Stimulated activated CD4-positive, alpha-beta T cell treated with anti-CD3 and anti-CD28 coated beads, Interleukin-15, amount 100 ng/mL, for 48 hours (primary cell): ENCODE data around the gene CACNA1H.
"Not testable (repeated sequence)": the region's sequence is repeated elsewhere in the genome, so short reads cannot be mapped to it uniquely, and the experiment has no call there.

Source experiments
- DNase-seq, 2 donors: peaks; one replicate each; pipeline ENCODE4 v3.0.0-alpha.2; 2020; ENCODE audit warnings: low read depth in 2 of 2

The CACNA1H gene

DNA sequence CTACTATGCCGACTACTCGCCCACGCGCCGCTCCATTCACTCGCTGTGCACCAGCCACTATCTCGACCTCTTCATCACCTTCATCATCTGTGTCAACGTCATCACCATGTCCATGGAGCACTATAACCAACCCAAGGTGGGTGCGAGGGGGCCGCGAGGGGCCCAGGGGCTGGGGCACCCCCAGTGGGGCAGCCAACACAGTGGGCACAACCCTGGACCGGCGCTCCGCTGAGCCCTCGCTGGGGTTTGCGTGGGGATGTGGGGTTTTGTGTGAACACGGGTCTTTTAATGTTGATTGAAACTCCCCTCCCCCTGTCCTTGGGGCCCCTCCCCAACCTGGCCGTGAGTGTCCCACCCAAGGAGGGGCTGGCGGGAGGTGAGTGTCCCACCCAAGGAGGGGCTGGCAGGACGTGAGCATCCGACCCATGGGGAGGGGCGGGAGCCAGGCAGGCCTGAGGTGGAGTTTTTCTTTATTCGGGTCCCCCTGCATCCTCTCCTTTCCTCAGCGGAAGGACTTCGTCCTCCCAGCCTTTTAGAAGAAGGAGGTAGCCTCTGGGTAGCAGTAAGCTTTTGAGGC lies 61.0 kb downstream of the CACNA1H start:
- no peak for DNase-seq

- no peak for DNase-seq
These were observed 61.8 kb downstream of the CACNA1H start for GRCh38 chr16:1214719-1215118.

GRCh38 chr16:1215574-1216295 lies 62.8 kb downstream of the CACNA1H start:
- no peak for DNase-seq

- no peak for DNase-seq
These were observed 63.4 kb downstream of the CACNA1H start for GRCh38 chr16:1216296-1216619.

- no peak for DNase-seq
These were observed 63.9 kb downstream of the CACNA1H start for GRCh38 chr16:1216681-1217400.

DNA sequence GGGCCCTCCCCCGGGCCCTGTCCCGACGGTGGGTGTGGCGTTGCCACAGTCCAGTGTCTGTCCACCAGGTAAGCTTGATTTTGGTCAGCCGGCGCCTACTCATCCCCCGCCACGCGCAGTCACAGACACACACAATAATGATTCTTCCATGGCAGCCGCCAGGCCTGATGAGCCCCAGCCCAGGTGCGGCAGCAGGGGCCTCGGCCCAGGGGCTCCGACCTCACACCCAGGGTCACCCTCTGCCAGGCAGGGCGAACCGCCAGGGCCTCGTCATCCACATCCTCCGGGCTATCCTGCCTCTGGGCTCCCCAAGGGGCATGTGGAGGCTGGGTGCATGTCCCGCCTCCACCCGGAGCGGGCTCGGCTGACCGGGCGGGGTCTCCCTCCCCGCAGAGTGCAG lies 64.6 kb downstream of the CACNA1H start:
- no peak for DNase-seq

GRCh38 chr16:1218061-1218929 lies 65.4 kb downstream of the CACNA1H start:
- DNase-seq = no peak

DNA sequence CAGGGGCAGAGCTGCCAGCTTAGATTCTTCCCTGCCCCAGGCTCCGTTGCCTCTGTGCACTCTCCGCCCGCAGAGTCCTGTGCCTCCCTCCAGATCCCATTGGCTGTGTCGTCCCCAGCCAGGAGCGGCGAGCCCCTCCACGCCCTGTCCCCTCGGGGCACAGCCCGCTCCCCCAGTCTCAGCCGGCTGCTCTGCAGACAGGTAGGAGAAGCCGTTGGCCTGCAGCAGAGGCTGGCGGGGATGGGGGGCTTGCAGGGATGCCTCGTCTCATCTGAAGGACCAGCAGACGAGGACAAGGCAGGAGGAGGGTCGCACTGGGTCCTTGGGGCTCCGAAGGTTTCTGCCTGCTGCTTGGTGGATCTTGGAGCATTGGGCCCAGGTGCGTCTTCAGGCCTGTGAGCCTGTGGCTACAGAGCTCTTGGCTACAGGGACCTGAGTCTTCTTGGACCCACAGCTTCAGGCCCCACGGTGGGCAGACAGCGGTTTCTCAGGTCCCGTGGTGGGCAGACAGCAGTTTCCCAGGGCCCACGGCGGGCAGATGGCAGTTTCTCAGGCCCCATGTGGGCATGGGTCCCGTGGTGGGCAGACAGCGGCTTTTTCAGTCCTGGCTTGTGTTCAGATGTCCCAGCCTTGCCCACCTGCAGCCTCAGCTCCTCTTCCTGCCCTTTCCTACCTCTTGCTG lies 66.2 kb downstream of the CACNA1H start:
- no peak for DNase-seq

- DNase-seq = no peak
These were observed 67.3 kb downstream of the CACNA1H start for GRCh38 chr16:1220098-1220728.

GRCh38 chr16:1220841-1221627 lies 68.1 kb downstream of the CACNA1H start:
- DNase-seq = no peak

DNA sequence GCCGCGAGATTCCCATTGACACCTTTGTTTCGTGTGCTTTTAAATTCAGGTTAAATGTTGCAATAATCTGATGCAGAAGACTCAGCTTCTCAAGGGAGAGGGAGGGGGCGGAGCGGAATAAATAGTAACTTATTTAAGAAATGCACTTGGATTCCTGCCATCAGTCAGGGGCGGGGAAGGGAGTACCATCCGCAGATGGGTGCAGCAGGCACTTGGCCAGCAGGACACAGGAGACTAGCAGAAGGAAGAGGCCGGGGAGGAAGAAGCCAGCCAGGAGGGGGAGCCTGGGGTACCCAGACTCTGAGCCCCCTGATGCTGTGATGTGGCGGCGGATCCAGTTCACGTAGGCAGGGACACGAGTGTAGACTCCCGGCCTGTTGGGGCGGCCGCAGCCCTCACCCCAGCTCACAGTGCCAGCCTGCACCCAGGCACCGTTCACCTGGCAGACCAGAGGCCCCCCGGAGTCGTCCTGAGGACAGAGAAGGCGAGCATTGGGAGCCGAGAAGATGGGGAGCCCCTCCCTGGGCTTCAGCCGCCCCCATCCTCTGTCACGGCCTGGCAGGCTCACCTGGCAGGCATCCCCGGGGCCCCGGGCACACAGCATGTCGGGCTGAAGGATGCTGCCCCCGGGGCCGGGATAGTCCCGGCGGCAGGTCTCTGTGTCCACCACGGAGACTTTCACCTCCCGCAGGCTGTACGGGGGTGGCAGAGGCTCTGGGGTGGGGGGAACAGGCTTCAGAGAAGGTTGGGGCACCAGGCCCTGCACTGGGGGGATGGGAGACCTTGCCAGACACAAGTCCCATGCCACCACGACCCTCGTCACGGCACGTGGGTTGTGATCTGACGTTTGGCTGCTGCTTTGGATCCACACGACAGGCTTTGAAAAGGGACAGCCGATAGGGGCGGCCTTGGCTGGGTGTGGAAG lies 69.0 kb downstream of the CACNA1H start:
- DNase-seq = no peak

DNA sequence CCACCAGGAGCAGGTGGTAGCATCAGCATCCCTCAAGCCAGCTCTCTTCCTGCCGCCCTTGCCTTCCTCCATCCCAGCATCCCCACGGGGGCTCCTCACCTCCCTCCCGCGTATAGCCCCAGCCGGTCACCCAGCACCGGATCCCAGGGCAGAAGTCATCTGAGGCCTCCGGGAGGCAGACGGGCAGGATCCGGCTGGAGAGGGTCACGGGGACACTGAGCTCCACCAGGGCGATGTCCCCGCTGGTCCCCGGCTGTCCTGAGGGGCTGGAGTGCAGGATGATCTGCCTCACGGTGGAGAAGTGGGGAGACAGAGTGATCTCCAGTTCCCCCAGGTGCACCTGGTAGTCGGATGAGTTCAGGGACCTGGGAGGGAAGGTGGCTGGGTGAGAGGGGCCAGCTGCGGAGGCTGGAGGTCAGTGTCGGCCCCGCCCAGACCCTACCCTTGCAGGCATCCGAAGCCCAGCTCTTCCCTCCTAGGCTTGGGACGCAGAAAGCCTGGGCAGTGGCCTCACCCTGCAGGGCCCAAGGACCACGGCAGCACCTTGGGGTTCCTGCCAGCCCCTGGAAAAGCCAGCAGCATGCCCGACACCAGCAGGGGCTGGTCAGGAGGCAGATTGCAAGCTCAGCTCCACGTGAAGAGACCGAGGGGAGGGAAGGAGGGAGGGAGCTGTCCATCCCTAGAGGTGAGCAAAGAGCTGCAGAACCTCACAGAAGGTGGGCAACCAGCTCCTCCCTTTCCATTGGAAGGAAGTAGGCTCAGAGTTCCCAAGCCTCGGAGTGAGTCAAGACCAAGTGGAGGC lies 69.8 kb downstream of the CACNA1H start:
- DNase-seq = no peak

DNA sequence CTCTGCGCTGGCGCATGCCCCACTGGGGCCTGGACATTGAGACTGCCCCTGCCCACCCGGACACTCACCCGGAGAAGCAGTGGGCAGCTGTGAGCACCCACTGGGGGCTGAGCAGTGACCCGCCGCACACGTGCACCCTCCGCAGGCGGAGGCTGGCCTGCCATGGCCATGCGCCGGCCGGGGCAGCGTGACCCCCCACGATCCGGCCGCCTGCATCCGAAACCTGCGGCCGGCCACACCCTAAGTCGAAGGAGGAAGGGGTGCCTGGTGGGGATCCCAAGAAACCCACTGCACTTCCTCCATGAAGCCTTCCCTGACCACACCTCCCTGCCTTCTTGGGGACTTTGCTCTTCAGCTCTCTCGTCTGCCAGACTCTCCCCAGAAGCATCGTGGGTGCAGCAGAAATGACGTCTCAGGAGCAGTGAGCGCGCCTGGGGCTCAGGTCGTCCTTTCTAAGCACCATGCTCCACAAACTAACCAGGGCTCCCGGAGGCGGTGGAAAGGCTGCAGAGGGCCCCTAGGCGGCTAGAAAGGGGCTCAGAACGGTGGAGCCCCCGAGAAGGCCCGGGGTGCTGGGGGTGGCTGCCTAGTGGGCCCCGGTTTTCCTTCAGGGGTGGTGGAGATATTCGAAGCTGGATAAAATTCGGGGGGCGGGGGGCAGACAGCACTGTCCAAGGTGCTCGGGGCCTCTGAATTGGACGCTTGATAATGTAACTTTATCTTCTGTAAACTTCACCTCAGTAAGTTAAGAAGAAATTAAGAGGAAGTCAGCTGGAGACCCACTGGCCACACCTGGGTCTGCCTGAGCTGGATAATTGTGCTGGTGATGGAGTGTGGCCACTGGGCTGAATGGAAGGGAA lies 70.7 kb downstream of the CACNA1H start:
- DNase-seq = no peak

DNA sequence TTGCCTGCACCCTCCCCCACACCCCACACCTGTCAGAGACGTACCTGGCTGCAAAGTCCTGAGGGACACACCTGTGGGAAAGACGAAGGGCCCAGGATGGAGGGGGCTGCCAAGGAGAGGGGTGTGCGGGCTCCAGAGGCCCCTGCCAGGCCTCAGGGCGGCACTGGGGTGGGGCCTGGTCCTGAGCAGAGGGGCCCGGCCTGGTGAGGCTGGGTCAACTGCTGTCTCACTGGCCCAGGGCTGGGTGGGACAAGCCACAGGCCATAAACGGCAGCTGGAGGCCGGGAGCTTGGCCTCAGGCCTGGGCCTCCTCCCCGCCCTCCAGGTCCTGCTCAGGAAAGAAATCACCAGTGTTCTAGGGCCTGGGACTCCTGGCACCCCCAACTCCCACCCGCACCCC lies 71.7 kb downstream of the CACNA1H start:
- no peak for DNase-seq

DNA sequence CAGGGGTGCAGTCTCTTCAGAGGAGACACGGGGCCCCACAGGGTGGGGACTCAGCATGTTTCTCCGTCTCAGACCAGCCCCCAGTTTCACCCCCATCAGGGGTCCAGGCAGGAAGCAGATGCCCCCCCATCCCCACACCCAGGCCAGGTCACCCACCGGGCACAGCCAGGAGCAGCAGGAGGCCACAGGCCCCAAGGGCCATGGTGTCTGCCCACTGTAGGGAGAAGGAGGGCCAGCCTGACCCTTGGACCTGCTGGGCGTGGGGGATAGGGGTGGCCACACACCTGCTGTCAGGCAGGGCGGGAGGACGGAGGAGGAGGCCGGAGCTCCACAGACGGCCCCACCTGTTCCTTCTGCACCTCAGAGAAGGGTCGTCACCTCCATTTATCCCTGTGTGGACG lies 72.1 kb downstream of the CACNA1H start, which contains the start of gene TPSG1:
TSS of gene TPSG1 (minus strand) at position 218 of the 401 bp plus-strand sequence. CDS start at position 202, 16 bp downstream.
- no peak for DNase-seq

- DNase-seq = not testable (repeated sequence)
These were observed 72.9 kb downstream of the CACNA1H start for GRCh38 chr16:1225728-1226311.

- not testable (repeated sequence) for DNase-seq
These were observed 73.8 kb downstream of the CACNA1H start for GRCh38 chr16:1226692-1227091.
